GM12878 (cell line): Measurements from ENCODE around the gene MRPL54. TPM values are rescaled to one million over a fixed set of nuclear protein-coding genes. Genes with fewer than 3 reads are reported as not detected.

Source experiments
- ATAC-seq: fragments of 200-7000 bp; cut with Tn5 transposase; 3 replicates; pipeline ENCODE4 v1.9.1; 2020; ENCODE audit warnings: mild to moderate bottlenecking, moderate library complexity
- BruUV-seq: library from RNA; stranded (reverse); fragments of 400-500 nt; replicated peaks from 2 replicates; lab custom pipeline; 2021; lab: Mats Ljungman, UMichigan
- CTCF ChIA-PET: fragments of 300-600 bp; sonication (Branson Sonifier 250); formaldehyde crosslinking; extraction: SDS; loops from one replicate; lab custom pipeline; 2021; ENCODE audit warnings: inconsistent platforms; lab: Yijun Ruan, JAX
- POLR2A ChIA-PET: fragments of 350-600 bp; formaldehyde crosslinking; extraction: SDS; loops from one replicate; lab custom pipeline; 2021; ENCODE audit warnings: inconsistent platforms; lab: Charles Lee
- RAD21 ChIA-PET: fragments of 300-600 bp; sonication (Branson Sonifier 250); formaldehyde crosslinking; loops from one replicate; lab custom pipeline; 2023; ENCODE audit warnings: antibody characterized with exemption; ENCODE audit not compliant: unreplicated experiment; lab: Charles Lee
- SMC1A ChIA-PET: fragments of 300-600 bp; sonication (Branson Sonifier 250); formaldehyde crosslinking; loops from one replicate; lab custom pipeline; 2023; ENCODE audit not compliant: unreplicated experiment, uncharacterized antibody; lab: Charles Lee
- DNase-seq: peaks from one replicate; pipeline ENCODE4 v3.0.0-alpha.2; 2011; ENCODE audit warnings: low read depth, low spot score
- FAIRE-seq: peaks from 3 replicates; lab custom pipeline; 2011; peaks lifted over from hg19 to GRCh38; lab: Jason Lieb, UNC
- H2AFZ ChIP-seq: 2 replicates; pipeline ENCODE4 v1.6.0; 2011; ENCODE audit warnings: low read depth, low read length, control low read depth; ENCODE audit not compliant: control insufficient read depth
- H3K27ac ChIP-seq: 2 replicates; pipeline ENCODE4 v1.5.1; 2011; ENCODE audit warnings: control low read depth; ENCODE audit not compliant: control insufficient read depth, insufficient read depth
- H3K27me3 ChIP-seq, 2 experiments: replicated peaks in 1 of 2; 2 replicates each; pipeline versions ENCODE4 v1.6.0 to v1.6.1; 2011; ENCODE audit warnings: low read length in 1 of 2; ENCODE audit not compliant: control insufficient read depth in 2 of 2, insufficient read depth in 2 of 2
- H3K36me3 ChIP-seq, 2 experiments: 2 replicates each; pipeline ENCODE4 v1.5.1; 2011; ENCODE audit warnings: low read length in 1 of 2; ENCODE audit not compliant: control insufficient read depth in 2 of 2, insufficient read depth in 2 of 2
- H3K4me1 ChIP-seq: 2 replicates; pipeline ENCODE4 v1.6.1; 2011; ENCODE audit warnings: mild to moderate bottlenecking, low read length, moderate library complexity, mixed read lengths; ENCODE audit not compliant: control insufficient read depth, insufficient read depth
- H3K4me2 ChIP-seq: 2 replicates; pipeline ENCODE4 v1.6.0; 2011; ENCODE audit warnings: control low read depth; ENCODE audit not compliant: control insufficient read depth, insufficient read depth
- H3K4me3 ChIP-seq: fragments of 200-600 bp; sonication (generic); 2 replicates; pipeline ENCODE4 v1.5.1; 2016
- H3K79me2 ChIP-seq: 2 replicates; pipeline ENCODE4 v1.6.0; 2011; ENCODE audit warnings: low read length; ENCODE audit not compliant: control insufficient read depth, insufficient read depth
- H3K9ac ChIP-seq: 2 replicates; pipeline ENCODE4 v1.8.0; 2011; ENCODE audit warnings: low read length, control low read depth, mixed read lengths; ENCODE audit not compliant: control insufficient read depth, insufficient read depth
- H3K9me3 ChIP-seq: replicated peaks from 3 replicates; pipeline ENCODE4 v1.5.1; 2011; ENCODE audit warnings: mild to moderate bottlenecking, low read length; ENCODE audit not compliant: control insufficient read depth, insufficient read depth
- H4K20me1 ChIP-seq: 2 replicates; pipeline ENCODE4 v1.6.0; 2011; ENCODE audit not compliant: control insufficient read depth, insufficient read depth
- BRCA1 ChIP-seq: IDR thresholded peaks from 2 replicates; pipeline ENCODE4 v1.6.1; 2011; ENCODE audit warnings: low read depth, low read length, improper control_type of control experiment
- CHD2 ChIP-seq: IDR thresholded peaks from 2 replicates; pipeline ENCODE4 v1.6.1; 2011; ENCODE audit warnings: low read depth, low read length, improper control_type of control experiment, borderline replicate concordance
- EP300 ChIP-seq, 2 experiments: fragments of 150-350 bp in 1 of 2; IDR thresholded peaks; 2 replicates each; pipeline ENCODE4 v1.6.1; 2011 to 2012; ENCODE audit warnings: low read depth in 2 of 2, low read length in 2 of 2, borderline replicate concordance in 1 of 2, improper control_type of control experiment in 1 of 2, inconsistent platforms in 1 of 2; ENCODE audit not compliant: control insufficient read depth in 1 of 2
- GATAD2B ChIP-seq: fragments of 450-650 bp; conservative IDR thresholded peaks from 2 replicates; pipeline ENCODE4 v1.6.1; 2017; ENCODE audit warnings: low read depth, mild to moderate bottlenecking, moderate library complexity
- IRF5 ChIP-seq: fragments of 450-650 bp; IDR thresholded peaks from 2 replicates; pipeline ENCODE4 v1.6.1; 2017; ENCODE audit warnings: borderline replicate concordance
- JUNB ChIP-seq: IDR thresholded peaks from 2 replicates; pipeline ENCODE4 v1.6.1; 2016; ENCODE audit warnings: antibody characterized with exemption, mild to moderate bottlenecking
- MYC ChIP-seq: IDR thresholded peaks from 2 replicates; pipeline ENCODE4 v1.6.1; 2011; ENCODE audit warnings: mild to moderate bottlenecking, low read length, moderate library complexity, inconsistent platforms; ENCODE audit not compliant: insufficient read depth, insufficient replicate concordance, insufficient read length, severe bottlenecking
- NFXL1 ChIP-seq: fragments of 450-650 bp; IDR thresholded peaks from 2 replicates; pipeline ENCODE4 v1.6.1; 2017; ENCODE audit warnings: antibody characterized with exemption, mild to moderate bottlenecking, borderline replicate concordance
- POLR2A ChIP-seq: IDR thresholded peaks from 2 replicates; pipeline ENCODE4 v1.6.1; 2011; ENCODE audit warnings: low read depth, mild to moderate bottlenecking, low read length
- SMAD1 ChIP-seq: fragments of 450-650 bp; IDR thresholded peaks from 2 replicates; pipeline ENCODE4 v1.6.1; 2018; ENCODE audit warnings: mild to moderate bottlenecking, low read depth; ENCODE audit not compliant: partially characterized antibody
- SMARCA5 ChIP-seq: fragments of 450-650 bp; IDR thresholded peaks from 2 replicates; pipeline ENCODE4 v1.6.1; 2017; ENCODE audit warnings: mild to moderate bottlenecking
- ZBED1 ChIP-seq: IDR thresholded peaks from 2 replicates; pipeline ENCODE4 v1.6.1; 2016; ENCODE audit warnings: borderline replicate concordance
- WGBS: methylation state at CpG from one replicate; pipeline ENCODE4 v1.1.6; 2016; ENCODE audit warnings: low lambda C conversion rate; ENCODE audit not compliant: insufficient replicate concordance, insufficient coverage; ENCODE audit errors: missing lambda C conversion rate; 5-methylcytosine and 5-hydroxymethylcytosine counted together
- in situ Hi-C: fragments of 300-500 bp; cut with MboI; formaldehyde crosslinking; loops from 9 replicates; pipeline ENCODE4 v1.14.3; 2018; ENCODE audit warnings: mixed read lengths
- intact Hi-C: fragments of 100-400 bp; cut with micrococcal nuclease; formaldehyde crosslinking; loops from one replicate; pipeline ENCODE4 v1.14.2; 2022; ENCODE audit not compliant: unreplicated experiment
- polyA plus RNA-seq, 11 experiments: library from polyadenylated mRNA; depleted of rRNA in 4 of 11; unstranded in 6 of 11; stranded (reverse) in 5 of 11; fragments of >200 nt; fragmentation: Nextera tagmentation in 4 of 11; fragmentation: Illumina TruSeq in 1 of 11; extraction: Ambion mirVana in 4 of 11; extraction: Trizol in 1 of 11; gene quantifications; 1 replicate in 1 of 11; 2 replicates in 10 of 11; pipeline versions ENCODE4 v1.2.1 to v1.2.3, GENCODE V29; 2011 to 2016; ENCODE audit warnings: inconsistent platforms in 2 of 11, missing spikeins in 2 of 11, low read depth in 1 of 11
- total RNA-seq, 4 experiments: library from RNA; depleted of rRNA in 3 of 4; stranded (reverse); fragments of >200 nt in 3 of 4; fragmentation: Illumina TruSeq in 1 of 4; extraction: Trizol in 1 of 4; gene quantifications; 2 replicates each; pipeline versions ENCODE4 v1.2.1 to v1.2.3, GENCODE V29; 2013 to 2021
- TF ChIP-seq, protein P1 (sequence below): fragments of 450-650 bp; formaldehyde crosslinking; IDR thresholded peaks from 2 replicates; pipeline ENCODE4 v1.4.0; 2022; ENCODE audit warnings: mild to moderate bottlenecking, moderate library complexity
- TF ChIP-seq, protein P2 (sequence below): fragments of 450-650 bp; IDR thresholded peaks from 2 replicates; pipeline ENCODE4 v1.6.1; 2017; ENCODE audit warnings: mild to moderate bottlenecking

MRPL54 gene
- total and polyA plus RNA-seq, 10 of the 15 experiments (the other 5 are each of a cell fraction or from before 2014, with no cell fraction given), result 3.1 to 98.7 (median 75.2) TPM

DNA sequence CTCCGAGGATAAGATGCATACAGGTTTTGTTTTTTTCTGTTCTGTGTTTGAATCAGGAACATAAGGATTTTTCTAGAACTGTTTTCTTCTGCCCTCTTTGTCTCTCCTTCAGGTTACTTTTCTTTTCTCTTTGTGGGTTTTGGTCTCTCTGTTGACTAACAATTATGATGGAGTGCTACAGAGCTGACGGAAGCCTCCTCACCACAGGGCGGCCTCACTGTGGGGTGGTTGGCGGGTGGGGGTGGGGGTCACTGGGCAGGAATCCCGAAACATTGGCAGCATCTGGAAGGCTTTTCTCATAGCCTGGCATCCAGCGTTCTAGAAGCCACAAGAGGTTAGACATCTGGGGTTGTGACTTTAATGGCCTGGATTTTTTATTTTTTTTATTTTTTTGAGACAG, 35.7 kb downstream of the MRPL54 start:
- peaks cover 2 to 4% of the 10 kb centered on the region in 2 experiments; a peak in 3 of 4 replicates for H3K27me3 ChIP-seq
- H3K9me3 ChIP-seq, result no peaks in the 10 kb centered on the region; the same call in 1 of the 3 replicates
- no peak overlapping the region for H3K4me3 ChIP-seq
- SMC1A ChIA-PET, result no interaction called here
- in situ Hi-C loops, result no loop called here
- 0 out of 2 replicates have a peak, but pooled peaks cover 4% of the 10 kb centered on the region for H3K4me1 ChIP-seq
- no peak overlapping the region for H3K4me2 ChIP-seq
- ATAC-seq (no peak), DNase-seq (no peak), FAIRE-seq (no peak)
- H3K27ac ChIP-seq, result no peak overlapping the region
- no peak for TF ChIP-seq IRF5
- no peak for TF ChIP-seq POLR2A
- TF ChIP-seq, protein P1, sequence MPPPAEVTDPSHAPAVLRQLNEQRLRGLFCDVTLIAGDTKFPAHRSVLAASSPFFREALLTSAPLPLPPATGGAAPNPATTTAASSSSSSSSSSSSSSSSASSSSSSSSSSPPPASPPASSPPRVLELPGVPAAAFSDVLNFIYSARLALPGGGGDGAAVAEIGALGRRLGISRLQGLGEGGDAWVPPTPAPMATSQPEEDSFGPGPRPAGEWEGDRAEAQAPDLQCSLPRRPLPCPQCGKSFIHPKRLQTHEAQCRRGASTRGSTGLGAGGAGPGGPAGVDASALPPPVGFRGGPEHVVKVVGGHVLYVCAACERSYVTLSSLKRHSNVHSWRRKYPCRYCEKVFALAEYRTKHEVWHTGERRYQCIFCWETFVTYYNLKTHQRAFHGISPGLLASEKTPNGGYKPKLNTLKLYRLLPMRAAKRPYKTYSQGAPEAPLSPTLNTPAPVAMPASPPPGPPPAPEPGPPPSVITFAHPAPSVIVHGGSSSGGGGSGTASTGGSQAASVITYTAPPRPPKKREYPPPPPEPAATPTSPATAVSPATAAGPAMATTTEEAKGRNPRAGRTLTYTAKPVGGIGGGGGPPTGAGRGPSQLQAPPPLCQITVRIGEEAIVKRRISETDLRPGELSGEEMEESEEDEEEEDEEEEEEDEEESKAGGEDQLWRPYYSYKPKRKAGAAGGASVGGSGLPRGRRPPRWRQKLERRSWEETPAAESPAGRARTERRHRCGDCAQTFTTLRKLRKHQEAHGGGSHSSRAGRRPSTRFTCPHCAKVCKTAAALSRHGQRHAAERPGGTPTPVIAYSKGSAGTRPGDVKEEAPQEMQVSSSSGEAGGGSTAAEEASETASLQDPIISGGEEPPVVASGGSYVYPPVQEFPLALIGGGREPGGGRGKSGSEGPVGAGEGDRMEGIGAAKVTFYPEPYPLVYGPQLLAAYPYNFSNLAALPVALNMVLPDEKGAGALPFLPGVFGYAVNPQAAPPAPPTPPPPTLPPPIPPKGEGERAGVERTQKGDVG (CRISPR knock-in tag), result no peak
- TF ChIP-seq BRCA1, result no peak
- TF ChIP-seq, protein P2, sequence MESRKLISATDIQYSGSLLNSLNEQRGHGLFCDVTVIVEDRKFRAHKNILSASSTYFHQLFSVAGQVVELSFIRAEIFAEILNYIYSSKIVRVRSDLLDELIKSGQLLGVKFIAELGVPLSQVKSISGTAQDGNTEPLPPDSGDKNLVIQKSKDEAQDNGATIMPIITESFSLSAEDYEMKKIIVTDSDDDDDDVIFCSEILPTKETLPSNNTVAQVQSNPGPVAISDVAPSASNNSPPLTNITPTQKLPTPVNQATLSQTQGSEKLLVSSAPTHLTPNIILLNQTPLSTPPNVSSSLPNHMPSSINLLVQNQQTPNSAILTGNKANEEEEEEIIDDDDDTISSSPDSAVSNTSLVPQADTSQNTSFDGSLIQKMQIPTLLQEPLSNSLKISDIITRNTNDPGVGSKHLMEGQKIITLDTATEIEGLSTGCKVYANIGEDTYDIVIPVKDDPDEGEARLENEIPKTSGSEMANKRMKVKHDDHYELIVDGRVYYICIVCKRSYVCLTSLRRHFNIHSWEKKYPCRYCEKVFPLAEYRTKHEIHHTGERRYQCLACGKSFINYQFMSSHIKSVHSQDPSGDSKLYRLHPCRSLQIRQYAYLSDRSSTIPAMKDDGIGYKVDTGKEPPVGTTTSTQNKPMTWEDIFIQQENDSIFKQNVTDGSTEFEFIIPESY, result no peak
- TF ChIP-seq JUNB, result no peak
- no peak for TF ChIP-seq NFXL1
- no peak for TF ChIP-seq ZBED1
- TF ChIP-seq SMARCA5, result no peak
- TF ChIP-seq CHD2, result no peak
- no peak for TF ChIP-seq MYC
- TF ChIP-seq EP300 (IDR thresholded peaks at IDR 0.05; ENCODE audit: borderline replicate concordance in 1 of 2, control insufficient read depth in 1 of 2, low read depth in 2 of 2, low read length in 2 of 2), result no peak
- no peak for TF ChIP-seq GATAD2B
- TF ChIP-seq SMAD1, result no peak
- intact Hi-C loops, result no loop called here
- 31% methylated on average over 6 of the region's 6 CpGs for WGBS
- RAD21 ChIA-PET, result no interaction called here
- POLR2A ChIA-PET, result no interaction called here
- H3K36me3 ChIP-seq, result no peaks in the 10 kb centered on the region
- no peak overlapping the region for H2AFZ ChIP-seq
- BruUV-seq, result no TSS peak
- CTCF ChIA-PET, result interaction anchor here (0.6 kb wide), 2 partner anchors 106 to 357 kb away, joined by 3 read pairs; no protein-coding TSS in a partner anchor
- H4K20me1 ChIP-seq, result no peaks in the 10 kb centered on the region
- no peaks in the 10 kb centered on the region for H3K79me2 ChIP-seq
- H3K9ac ChIP-seq, result no peak overlapping the region
